Transverse colon (tissue), 4 donors: ENCODE measurements around the gene AP1S3.

Experiments used
- POLR2A ChIP-seq: fragments of 450-650 bp; IDR thresholded peaks from one replicate; pipeline ENCODE4 v1.6.1; 2016; ENCODE audit warnings: antibody characterized with exemption, mild to moderate bottlenecking, moderate library complexity
- POLR2AphosphoS5 ChIP-seq, 3 donors: sonication (generic); formaldehyde crosslinking; IDR thresholded peaks; one replicate each; pipeline ENCODE4 v1.6.1; 2016; ENCODE audit warnings: antibody characterized with exemption in 3 of 3
- TF ChIP-seq, protein P1 (sequence below), 5 experiments: fragments of 200-600 bp in 3 of 5; fragments of 450-650 bp in 2 of 5; sonication (generic) in 3 of 5; IDR thresholded peaks; 1 replicate in 2 of 5; 2 replicates in 3 of 5; pipeline ENCODE4 v1.5.1; 2016 to 2017; ENCODE audit warnings: antibody characterized with exemption in 5 of 5, inconsistent platforms in 3 of 5, mild to moderate bottlenecking in 2 of 5, moderate library complexity in 1 of 5

DNA sequence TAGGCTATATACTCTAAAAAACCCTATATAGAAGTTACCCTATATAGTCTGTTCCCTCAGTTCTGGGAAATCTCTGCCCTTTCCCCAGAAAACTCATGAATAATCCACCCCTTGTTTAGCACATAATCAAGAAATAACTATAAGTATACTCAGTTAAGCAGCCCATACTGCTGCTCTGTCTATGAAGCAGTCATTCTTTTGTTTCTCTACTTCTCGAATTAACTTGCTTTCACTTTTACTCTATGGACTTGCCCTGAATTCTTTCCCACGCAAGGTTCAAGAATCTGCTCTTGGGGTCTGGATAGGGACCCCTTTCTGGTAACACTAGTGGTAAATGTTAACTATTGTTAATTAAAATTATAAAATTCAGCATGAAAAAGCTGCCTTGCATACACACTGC, 17.4 kb upstream of the AP1S3 start:
- TF ChIP-seq, protein P1, sequence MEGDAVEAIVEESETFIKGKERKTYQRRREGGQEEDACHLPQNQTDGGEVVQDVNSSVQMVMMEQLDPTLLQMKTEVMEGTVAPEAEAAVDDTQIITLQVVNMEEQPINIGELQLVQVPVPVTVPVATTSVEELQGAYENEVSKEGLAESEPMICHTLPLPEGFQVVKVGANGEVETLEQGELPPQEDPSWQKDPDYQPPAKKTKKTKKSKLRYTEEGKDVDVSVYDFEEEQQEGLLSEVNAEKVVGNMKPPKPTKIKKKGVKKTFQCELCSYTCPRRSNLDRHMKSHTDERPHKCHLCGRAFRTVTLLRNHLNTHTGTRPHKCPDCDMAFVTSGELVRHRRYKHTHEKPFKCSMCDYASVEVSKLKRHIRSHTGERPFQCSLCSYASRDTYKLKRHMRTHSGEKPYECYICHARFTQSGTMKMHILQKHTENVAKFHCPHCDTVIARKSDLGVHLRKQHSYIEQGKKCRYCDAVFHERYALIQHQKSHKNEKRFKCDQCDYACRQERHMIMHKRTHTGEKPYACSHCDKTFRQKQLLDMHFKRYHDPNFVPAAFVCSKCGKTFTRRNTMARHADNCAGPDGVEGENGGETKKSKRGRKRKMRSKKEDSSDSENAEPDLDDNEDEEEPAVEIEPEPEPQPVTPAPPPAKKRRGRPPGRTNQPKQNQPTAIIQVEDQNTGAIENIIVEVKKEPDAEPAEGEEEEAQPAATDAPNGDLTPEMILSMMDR (IDR thresholded peaks at IDR 0.05) = no peak
- TF ChIP-seq POLR2A = no peak
- TF ChIP-seq POLR2AphosphoS5 (IDR thresholded peaks at IDR 0.05) = no peak
